GM10266 (cell line): ENCODE measurements around the gene RDM1.

ENCODE experiments used
- DNase-seq: peaks from one replicate; pipeline ENCODE4 v3.0.0; 2012; ENCODE audit errors: extremely low spot score
- CTCF ChIP-seq: IDR thresholded peaks from 2 replicates; pipeline ENCODE4 v1.5.1; 2012; ENCODE audit warnings: mild to moderate bottlenecking, low read depth; ENCODE audit not compliant: control insufficient read depth, insufficient read depth; ENCODE audit errors: missing control alignments

Gene RDM1

GRCh38 chr17:35915153-35915964 lies 15.2 kb downstream of the RDM1 start:
- no peak for TF ChIP-seq CTCF
- DNase-seq: no peak

GRCh38 chr17:35914354-35914753 lies 16.2 kb downstream of the RDM1 start:
- no peak for DNase-seq
- no peak for TF ChIP-seq CTCF

GRCh38 chr17:35913609-35914008 lies 17.0 kb downstream of the RDM1 start:
- no peak for DNase-seq
- no peak for TF ChIP-seq CTCF

GRCh38 chr17:35912942-35913341 lies 17.6 kb downstream of the RDM1 start:
- TF ChIP-seq CTCF: no peak
- DNase-seq: no peak

- no peak for DNase-seq
- no peak for TF ChIP-seq CTCF
Measured at GRCh38 chr17:35912339-35912912, 18.1 kb downstream of the RDM1 start.

GRCh38 chr17:35909408-35909807 lies 21.2 kb downstream of the RDM1 start:
- TF ChIP-seq CTCF: no peak
- no peak for DNase-seq

GRCh38 chr17:35907691-35908090 lies 22.9 kb downstream of the RDM1 start:
- DNase-seq: no peak

More at GRCh38 chr17:35907691-35908090, 22.9 kb downstream of the RDM1 start:
- no peak for TF ChIP-seq CTCF
